HCT116 (cell line): ENCODE results near the gene STBD1. TPM values are rescaled to one million over a fixed set of nuclear protein-coding genes. Genes with fewer than 3 reads are reported as not detected.

Experiments
- ATAC-seq: fragments of 200-7000 bp; cut with Tn5 transposase; 2 replicates; pipeline ENCODE4 v1.9.1; 2020; ENCODE audit warnings: mild to moderate bottlenecking, moderate library complexity
- BruUV-seq: library from RNA; stranded (reverse); fragments of 400-500 nt; replicated peaks from 2 replicates; lab custom pipeline; 2021; lab: Mats Ljungman, UMichigan
- CTCF ChIA-PET: fragments of 300-600 bp; sonication (Branson Sonifier 250); formaldehyde crosslinking; loops from one replicate; lab custom pipeline; 2021; ENCODE audit warnings: antibody characterized with exemption; lab: Charles Lee
- POLR2A ChIA-PET: fragments of 300-600, 350-600 bp; sonication (Branson Sonifier 250); formaldehyde crosslinking; loops from one replicate; lab custom pipeline; 2021; ENCODE audit warnings: antibody characterized with exemption; lab: Charles Lee
- RAD21 ChIA-PET, 2 experiments: fragments of 300-600 bp; sonication (Branson Sonifier 250); formaldehyde crosslinking; loops; one replicate each; lab custom pipeline; 2023; ENCODE audit warnings: low total read pairs in 2 of 2; ENCODE audit not compliant: uncharacterized antibody in 2 of 2, unreplicated experiment in 2 of 2, low non-redundant PET in 1 of 2; lab: Charles Lee
- DNase-seq: peaks from one replicate; pipeline ENCODE4 v3.0.0-alpha.2; 2010; ENCODE audit warnings: low read depth, low spot score
- H2AFZ ChIP-seq: fragments of 200-600 bp; shearing (Covaris generic), sonication (generic); 2 replicates; pipeline ENCODE4 v1.6.1; 2017; ENCODE audit warnings: low read depth, mixed run types, mixed read lengths, antibody characterized with exemption, low read length; ENCODE audit not compliant: poor library complexity, severe bottlenecking
- H3K27ac ChIP-seq: 2 replicates; pipeline ENCODE4 v1.5.1; 2012; ENCODE audit warnings: low read depth, low read length
- H3K27me3 ChIP-seq: fragments of 200-600 bp; sonication (generic); 2 replicates; pipeline ENCODE4 v1.6.1; 2016; ENCODE audit warnings: mixed run types, low read length, mixed read lengths; ENCODE audit not compliant: insufficient read depth
- H3K36me3 ChIP-seq, 2 experiments: fragments of 200-500 bp in 1 of 2; fragments of 200-600 bp in 1 of 2; sonication (Bioruptor generic) in 1 of 2; sonication (generic) in 1 of 2; 2 replicates each; pipeline versions ENCODE4 v1.5.1 to v1.6.1; 2014 to 2016; ENCODE audit warnings: low read length in 2 of 2, inconsistent platforms in 1 of 2, mixed read lengths in 1 of 2, mixed run types in 1 of 2; ENCODE audit not compliant: insufficient read depth in 2 of 2, control insufficient read depth in 1 of 2
- H3K4me1 ChIP-seq, 2 experiments: fragments of 200-600 bp in 1 of 2; sonication (generic) in 1 of 2; 2 replicates each; pipeline versions ENCODE4 v1.5.1 to v1.6.1; 2012 to 2017; ENCODE audit warnings: low read length in 2 of 2, inconsistent platforms in 1 of 2, mild to moderate bottlenecking in 1 of 2, mixed read lengths in 1 of 2, mixed run types in 1 of 2, moderate library complexity in 1 of 2; ENCODE audit not compliant: insufficient read depth in 2 of 2, control insufficient read depth in 1 of 2
- H3K4me2 ChIP-seq: fragments of 200-600 bp; sonication (generic); 2 replicates; pipeline ENCODE4 v1.6.1; 2017; ENCODE audit warnings: mixed run types, low read length, mixed read lengths
- H3K4me3 ChIP-seq, 2 experiments: fragments of 200-600 bp in 1 of 2; sonication (generic) in 1 of 2; replicated peaks in 1 of 2; 2 replicates each; pipeline ENCODE4 v1.5.1; 2011 to 2016; ENCODE audit warnings: low read length in 2 of 2, control low read depth in 1 of 2, low read depth in 1 of 2, mild to moderate bottlenecking in 1 of 2, mixed read lengths in 1 of 2, mixed run types in 1 of 2
- H3K79me2 ChIP-seq: fragments of 200-600 bp; sonication (generic); 2 replicates; pipeline ENCODE4 v1.6.1; 2017; ENCODE audit warnings: mild to moderate bottlenecking, mixed run types, low read length, moderate library complexity, mixed read lengths; ENCODE audit not compliant: insufficient read depth
- H3K9ac ChIP-seq: fragments of 200-600 bp; sonication (generic); 2 replicates; pipeline ENCODE4 v1.6.1; 2016; ENCODE audit warnings: low read length, mixed read lengths
- H3K9me2 ChIP-seq: fragments of 200-600 bp; sonication (generic), shearing (Covaris generic); 2 replicates; pipeline ENCODE4 v1.6.1; 2017; ENCODE audit warnings: mixed run types, mild to moderate bottlenecking, moderate library complexity; ENCODE audit not compliant: insufficient read depth
- H3K9me3 ChIP-seq, 2 experiments: fragments of 200-500 bp in 1 of 2; fragments of 200-600 bp in 1 of 2; sonication (Bioruptor generic) in 1 of 2; sonication (generic) in 1 of 2; 2 replicates each; pipeline ENCODE4 v1.6.1; 2014 to 2017; ENCODE audit warnings: low read length in 2 of 2, mixed read lengths in 2 of 2, inconsistent platforms in 1 of 2, low read depth in 1 of 2, mild to moderate bottlenecking in 1 of 2, mixed run types in 1 of 2, moderate library complexity in 1 of 2; ENCODE audit not compliant: control insufficient read depth in 1 of 2, insufficient read depth in 1 of 2
- H4K20me1 ChIP-seq: fragments of 200-600 bp; sonication (generic), shearing (Covaris generic); 2 replicates; pipeline ENCODE4 v1.6.1; 2017; ENCODE audit warnings: mixed run types, mild to moderate bottlenecking, moderate library complexity; ENCODE audit not compliant: insufficient read depth
- ELF1 ChIP-seq: IDR thresholded peaks from 2 replicates; pipeline ENCODE4 v1.6.1; 2012; ENCODE audit warnings: low read depth, borderline replicate concordance
- EZH2 ChIP-seq: fragments of 200-600 bp; sonication (generic); IDR thresholded peaks from 2 replicates; pipeline ENCODE4 v1.6.1; 2017; ENCODE audit warnings: antibody characterized with exemption, mixed run types
- EZH2phosphoT487 ChIP-seq: fragments of 200-600 bp; IDR thresholded peaks from 2 replicates; pipeline ENCODE4 v1.6.1; 2018; ENCODE audit warnings: antibody characterized with exemption, borderline replicate concordance
- POLR2A ChIP-seq: IDR thresholded peaks from 2 replicates; pipeline ENCODE4 v1.7.0; 2011; ENCODE audit warnings: borderline replicate concordance; ENCODE audit not compliant: insufficient read depth, insufficient read length; ENCODE audit errors: extremely low read depth
- REST ChIP-seq: IDR thresholded peaks from 2 replicates; pipeline ENCODE4 v1.6.1; 2012; ENCODE audit warnings: low read depth
- SIN3A ChIP-seq: IDR thresholded peaks from 2 replicates; pipeline ENCODE4 v1.6.1; 2012; ENCODE audit warnings: low read depth
- SRF ChIP-seq: IDR thresholded peaks from 2 replicates; pipeline ENCODE4 v1.6.1; 2012; ENCODE audit warnings: low read depth
- YY1 ChIP-seq: IDR thresholded peaks from 2 replicates; pipeline ENCODE4 v1.6.1; 2011; ENCODE audit warnings: low read length, low read depth, moderate library complexity, mild to moderate bottlenecking; ENCODE audit not compliant: insufficient replicate concordance; ENCODE audit errors: extremely low read depth
- ZNF274 ChIP-seq: fragments of 200-500 bp; sonication (Bioruptor generic); IDR thresholded peaks from 2 replicates; pipeline ENCODE4 v1.6.1; 2014; ENCODE audit warnings: mild to moderate bottlenecking, low read depth, low read length, inconsistent platforms
- intact Hi-C: fragments of 100-400 bp; cut with micrococcal nuclease; formaldehyde crosslinking; loops from 2 replicates; pipeline ENCODE4 v1.10.0; 2022
- total RNA-seq: library from RNA; stranded (reverse); gene quantifications from one replicate; pipeline ENCODE4 v1.2.1, GENCODE V29; 2021; ENCODE audit not compliant: unreplicated experiment
- TF ChIP-seq, protein P1 (sequence below): IDR thresholded peaks from 2 replicates; pipeline ENCODE4 v1.6.1; 2011; ENCODE audit warnings: mild to moderate bottlenecking, low read length, moderate library complexity; ENCODE audit not compliant: insufficient replicate concordance; ENCODE audit errors: extremely low read depth

Gene STBD1
- total RNA-seq, 1 experiment from 2014 or later, result 5.6 TPM

- no peak for TF ChIP-seq REST
- no peak for TF ChIP-seq ELF1
- TF ChIP-seq EZH2phosphoT487, result no peak
- TF ChIP-seq ZNF274, result no peak
Measured at GRCh38 chr4:76313547-76313946, 7.0 kb downstream of the STBD1 start (continued).

DNA sequence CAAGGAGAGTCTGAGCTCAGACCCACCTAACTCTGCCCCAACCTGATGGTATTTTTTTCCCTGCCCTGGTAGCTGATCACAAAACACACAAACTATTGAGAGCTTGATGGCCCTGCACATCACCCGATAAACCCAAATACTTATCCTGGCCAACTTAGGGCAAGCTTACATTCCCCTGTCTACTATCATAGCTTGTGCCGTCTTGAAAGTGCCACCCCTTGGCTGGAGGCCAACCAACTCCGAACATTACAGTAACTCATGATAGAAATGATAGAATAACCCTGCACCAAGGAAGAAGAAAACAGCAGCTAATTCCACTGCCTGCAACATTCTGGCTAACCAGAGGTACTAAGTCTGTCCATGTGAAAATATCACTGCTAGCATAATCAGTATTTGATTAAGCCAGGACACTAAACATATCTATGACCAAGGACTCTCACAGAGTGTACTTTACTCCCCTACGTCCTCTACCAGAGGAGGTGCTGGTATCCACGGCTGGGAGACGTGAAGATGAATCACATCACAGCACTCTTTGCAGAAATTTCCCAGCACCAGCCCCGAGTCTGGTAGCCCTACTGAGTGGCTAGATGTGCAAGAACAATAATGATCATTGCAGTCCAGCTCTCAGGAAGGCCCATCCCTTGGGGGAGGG, 8.9 kb downstream of the STBD1 start:
- Histone ChIP-seq H3K4me2 (no peak overlapping the region), H3K27ac (no peak overlapping the region), H2AFZ (no peak overlapping the region), H3K9me3 (no peaks in the 10 kb centered on the region), H3K27me3 (no peaks in the 10 kb centered on the region), H3K9ac (no peak overlapping the region), H3K9me2 (no peaks in the 10 kb centered on the region), H3K4me3 (no peak overlapping the region), H3K79me2 (no peaks in the 10 kb centered on the region)
- ATAC-seq (no peak), DNase-seq (no peak)
- POLR2A ChIA-PET, result interaction anchor here (0.6 kb wide), 1 partner anchor 136 kb away, joined by 3 read pairs; no protein-coding TSS in a partner anchor
- RAD21 ChIA-PET, result no interaction called here
- CTCF ChIA-PET, result no interaction called here
- no peak for TF ChIP-seq SRF
- TF ChIP-seq POLR2A, result no peak
- no peak for TF ChIP-seq EZH2
- TF ChIP-seq YY1, result no peak
- no peak for TF ChIP-seq SIN3A
- no peak for TF ChIP-seq EZH2phosphoT487
- TF ChIP-seq, protein P1, sequence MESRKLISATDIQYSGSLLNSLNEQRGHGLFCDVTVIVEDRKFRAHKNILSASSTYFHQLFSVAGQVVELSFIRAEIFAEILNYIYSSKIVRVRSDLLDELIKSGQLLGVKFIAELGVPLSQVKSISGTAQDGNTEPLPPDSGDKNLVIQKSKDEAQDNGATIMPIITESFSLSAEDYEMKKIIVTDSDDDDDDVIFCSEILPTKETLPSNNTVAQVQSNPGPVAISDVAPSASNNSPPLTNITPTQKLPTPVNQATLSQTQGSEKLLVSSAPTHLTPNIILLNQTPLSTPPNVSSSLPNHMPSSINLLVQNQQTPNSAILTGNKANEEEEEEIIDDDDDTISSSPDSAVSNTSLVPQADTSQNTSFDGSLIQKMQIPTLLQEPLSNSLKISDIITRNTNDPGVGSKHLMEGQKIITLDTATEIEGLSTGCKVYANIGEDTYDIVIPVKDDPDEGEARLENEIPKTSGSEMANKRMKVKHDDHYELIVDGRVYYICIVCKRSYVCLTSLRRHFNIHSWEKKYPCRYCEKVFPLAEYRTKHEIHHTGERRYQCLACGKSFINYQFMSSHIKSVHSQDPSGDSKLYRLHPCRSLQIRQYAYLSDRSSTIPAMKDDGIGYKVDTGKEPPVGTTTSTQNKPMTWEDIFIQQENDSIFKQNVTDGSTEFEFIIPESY, result no peak
- TF ChIP-seq, all 23 proteins: peak for 0
- Histone ChIP-seq H4K20me1 (no peaks in the 10 kb centered on the region), H3K36me3 (no peaks in the 10 kb centered on the region), H3K4me1 (peaks cover 0 to 4% of the 10 kb centered on the region in 2 experiments; a peak in 1 of 4 replicates)
- no TSS peak for BruUV-seq
- intact Hi-C loops, result no loop called here
